ENCODE results near the gene CRYBG2.

CRYBG2 gene

GRCh38 chr1:26321315-26322041, 32.5 kb downstream of the CRYBG2 start:
- H2AFZ ChIP-seq (ENCODE audit: low read depth, low read length): peak overlapping the region; percentile 3

GRCh38 chr1:26320896-26321295, 33.0 kb downstream of the CRYBG2 start:
- H3K27me3 ChIP-seq (ENCODE audit: control insufficient read depth in 1 of 2, insufficient read depth in 1 of 2, low read length in 2 of 2): peaks cover 0 to 13% of the 10 kb centered on the region in 2 experiments
- DNase-seq: no peak
- H3K9ac ChIP-seq (ENCODE audit: low read length): peak overlapping the region; percentile 48
- H2AK5ac ChIP-seq (ENCODE audit: low read length, severe bottlenecking): no peak overlapping the region
- peaks cover 4% of the 10 kb centered on the region for H3K4me1 ChIP-seq (ENCODE audit: control insufficient read depth, insufficient read depth, low read depth, low read length)
- no peak overlapping the region for H3K18ac ChIP-seq (ENCODE audit: low read depth in 1 of 2, low read length in 2 of 2)
- 77% methylated on average over 2 of the region's 2 CpGs for WGBS
- no peak overlapping the region for H3K4me2 ChIP-seq (ENCODE audit: low read length, poor library complexity, severe bottlenecking)
- H3K79me1 ChIP-seq (replicated peaks; ENCODE audit: low read length, poor library complexity, severe bottlenecking): no peaks in the 10 kb centered on the region
- peak overlapping the region in 1 of 2 experiments; percentile 25 for H2BK12ac ChIP-seq (ENCODE audit: low read length in 2 of 2)
- no peak overlapping the region for H3K14ac ChIP-seq (ENCODE audit: low read length in 2 of 2)
- H3K4me3 ChIP-seq (ENCODE audit: insufficient read depth in 1 of 2, low read depth in 1 of 2, low read length in 2 of 2): no peak overlapping the region
- H3K23ac ChIP-seq (ENCODE audit: low read length in 2 of 2): no peak overlapping the region
- H3K36me3 ChIP-seq (ENCODE audit: control insufficient read depth in 1 of 2, insufficient read depth in 2 of 2, low read depth in 1 of 2, low read length in 2 of 2): no peaks in the 10 kb centered on the region
- H2BK5ac ChIP-seq (ENCODE audit: low read depth, low read length, poor library complexity, severe bottlenecking): no peak overlapping the region
- no peak overlapping the region for H2AFZ ChIP-seq (ENCODE audit: low read depth, low read length)
- no peaks in the 10 kb centered on the region for H3K9me3 ChIP-seq (ENCODE audit: control insufficient read depth, low read length)
- H3K4ac ChIP-seq (ENCODE audit: low read depth in 1 of 2, low read length in 2 of 2): peak overlapping the region in 1 of 2 experiments; percentile 9
- peak overlapping the region; percentile 43 for H4K91ac ChIP-seq (ENCODE audit: low read length)
- no peak overlapping the region for H3K27ac ChIP-seq (ENCODE audit: low read length, poor library complexity, severe bottlenecking)
- no peak overlapping the region for H2BK15ac ChIP-seq (ENCODE audit: low read depth, poor library complexity, severe bottlenecking)
- peak overlapping the region; percentile 71 for H4K8ac ChIP-seq (ENCODE audit: low read length)
- H2BK120ac ChIP-seq (ENCODE audit: low read depth, low read length): no peak overlapping the region

More at GRCh38 chr1:26321315-26322041, 32.5 kb downstream of the CRYBG2 start:
- Histone ChIP-seq H2BK15ac (ENCODE audit: low read depth, poor library complexity, severe bottlenecking) (no peak overlapping the region), H3K4me3 (ENCODE audit: insufficient read depth in 1 of 2, low read depth in 1 of 2, low read length in 2 of 2) (no peak overlapping the region), H3K4me1 (ENCODE audit: control insufficient read depth, insufficient read depth, low read depth, low read length) (peaks cover 4% of the 10 kb centered on the region), H2BK12ac (ENCODE audit: low read length in 2 of 2) (peak overlapping the region in 1 of 2 experiments; percentile 25), H2AK5ac (ENCODE audit: low read length, severe bottlenecking) (no peak overlapping the region), H2BK5ac (ENCODE audit: low read depth, low read length, poor library complexity, severe bottlenecking) (no peak overlapping the region), H4K8ac (ENCODE audit: low read length) (peak overlapping the region; percentile 92), H3K27me3 (ENCODE audit: control insufficient read depth in 1 of 2, insufficient read depth in 1 of 2, low read length in 2 of 2) (peaks cover 0 to 13% of the 10 kb centered on the region in 2 experiments), H3K14ac (ENCODE audit: low read length in 2 of 2) (no peak overlapping the region), H3K4me2 (ENCODE audit: low read length, poor library complexity, severe bottlenecking) (no peak overlapping the region), H3K79me1 (replicated peaks; ENCODE audit: low read length, poor library complexity, severe bottlenecking) (no peaks in the 10 kb centered on the region), H3K9me3 (ENCODE audit: control insufficient read depth, low read length) (no peaks in the 10 kb centered on the region), H3K36me3 (ENCODE audit: control insufficient read depth in 1 of 2, insufficient read depth in 2 of 2, low read depth in 1 of 2, low read length in 2 of 2) (no peaks in the 10 kb centered on the region), H3K18ac (ENCODE audit: low read depth in 1 of 2, low read length in 2 of 2) (peak overlapping the region in 1 of 2 experiments; percentile 9), H4K91ac (ENCODE audit: low read length) (peak overlapping the region; percentile 3), H3K27ac (ENCODE audit: low read length, poor library complexity, severe bottlenecking) (no peak overlapping the region), H2BK120ac (ENCODE audit: low read depth, low read length) (no peak overlapping the region), H3K9ac (ENCODE audit: low read length) (peak overlapping the region; percentile 48), H3K4ac (ENCODE audit: low read depth in 1 of 2, low read length in 2 of 2) (peak overlapping the region in 1 of 2 experiments; percentile 9), H3K23ac (ENCODE audit: low read length in 2 of 2) (no peak overlapping the region)
- 29% methylated on average over 12 of the region's 16 CpGs for WGBS
- DNase-seq: peak; percentile 82

GRCh38 chr1:26318338-26319064, 35.4 kb downstream of the CRYBG2 start:
- Histone ChIP-seq H2BK5ac (ENCODE audit: low read depth, low read length, poor library complexity, severe bottlenecking) (no peak overlapping the region), H3K4ac (ENCODE audit: low read depth in 1 of 2, low read length in 2 of 2) (no peak overlapping the region), H3K23ac (ENCODE audit: low read length in 2 of 2) (no peak overlapping the region), H2BK12ac (ENCODE audit: low read length in 2 of 2) (peak overlapping the region in 1 of 2 experiments; percentile 42), H3K27me3 (ENCODE audit: control insufficient read depth in 1 of 2, insufficient read depth in 1 of 2, low read length in 2 of 2) (peaks cover 0 to 14% of the 10 kb centered on the region in 2 experiments), H3K4me2 (ENCODE audit: low read length, poor library complexity, severe bottlenecking) (no peak overlapping the region), H3K27ac (ENCODE audit: low read length, poor library complexity, severe bottlenecking) (no peak overlapping the region), H3K14ac (ENCODE audit: low read length in 2 of 2) (no peak overlapping the region), H3K18ac (ENCODE audit: low read depth in 1 of 2, low read length in 2 of 2) (no peak overlapping the region), H4K8ac (ENCODE audit: low read length) (no peak overlapping the region), H3K4me3 (ENCODE audit: insufficient read depth in 1 of 2, low read depth in 1 of 2, low read length in 2 of 2) (no peak overlapping the region), H2BK120ac (ENCODE audit: low read depth, low read length) (no peak overlapping the region), H2AFZ (ENCODE audit: low read depth, low read length) (no peak overlapping the region), H2AK5ac (ENCODE audit: low read length, severe bottlenecking) (no peak overlapping the region), H3K9ac (ENCODE audit: low read length) (no peak overlapping the region), H2BK15ac (ENCODE audit: low read depth, poor library complexity, severe bottlenecking) (no peak overlapping the region), H3K9me3 (ENCODE audit: control insufficient read depth, low read length) (no peaks in the 10 kb centered on the region), H4K91ac (ENCODE audit: low read length) (no peak overlapping the region), H3K4me1 (ENCODE audit: control insufficient read depth, insufficient read depth, low read depth, low read length) (peaks cover 4% of the 10 kb centered on the region), H3K36me3 (ENCODE audit: control insufficient read depth in 1 of 2, insufficient read depth in 2 of 2, low read depth in 1 of 2, low read length in 2 of 2) (no peaks in the 10 kb centered on the region), H3K79me1 (replicated peaks; ENCODE audit: low read length, poor library complexity, severe bottlenecking) (no peaks in the 10 kb centered on the region)
- WGBS: 94% methylated on average over 9 of the region's 9 CpGs
- no peak for DNase-seq

Measured in mesenchymal stem cell (in vitro differentiated cells and primary cell).